Loucy (cell line): Measurements from ENCODE around the gene KRTAP4-7.
"Not testable (repeated sequence)": the region's sequence is repeated elsewhere in the genome, so short reads cannot be mapped to it uniquely, and the experiment has no call there.

Experiments used
- H2AFZ ChIP-seq: fragments of 200-600 bp; sonication (generic); 2 replicates; pipeline ENCODE4 v1.6.0; 2016; ENCODE audit warnings: antibody characterized with exemption, mild to moderate bottlenecking, low read length, moderate library complexity
- H3F3A ChIP-seq: fragments of 200-600 bp; 2 replicates; pipeline ENCODE4 v1.6.0; 2016; ENCODE audit warnings: antibody characterized with exemption, low read depth, mild to moderate bottlenecking
- H3K27me3 ChIP-seq: fragments of 200-600 bp; sonication (generic); 2 replicates; pipeline ENCODE4 v1.6.1; 2014; ENCODE audit warnings: low read length, mild to moderate bottlenecking; ENCODE audit not compliant: insufficient read depth, poor library complexity, severe bottlenecking
- H3K36me3 ChIP-seq: fragments of 200-600 bp; sonication (generic); 2 replicates; pipeline ENCODE4 v1.6.1; 2016; ENCODE audit warnings: low read length; ENCODE audit not compliant: insufficient read depth
- H3K4me1 ChIP-seq: fragments of 200-600 bp; sonication (generic); 2 replicates; pipeline ENCODE4 v1.5.1; 2014; ENCODE audit warnings: low read length, mild to moderate bottlenecking; ENCODE audit not compliant: insufficient read depth, poor library complexity, severe bottlenecking
- H3K4me2 ChIP-seq: fragments of 200-600 bp; sonication (generic); 2 replicates; pipeline ENCODE4 v1.6.0; 2014; ENCODE audit warnings: antibody characterized with exemption, low read length, low read depth, mild to moderate bottlenecking; ENCODE audit not compliant: poor library complexity, severe bottlenecking
- H3K4me3 ChIP-seq: fragments of 200-600 bp; sonication (generic); 2 replicates; pipeline ENCODE4 v1.5.1; 2014; ENCODE audit warnings: low read length, mild to moderate bottlenecking, mixed read lengths; ENCODE audit not compliant: poor library complexity, severe bottlenecking
- H3K79me2 ChIP-seq: fragments of 200-600 bp; sonication (generic); 2 replicates; pipeline ENCODE4 v1.6.1; 2014; ENCODE audit warnings: low read length; ENCODE audit not compliant: insufficient read depth
- H3K9ac ChIP-seq: fragments of 200-600 bp; sonication (generic); 2 replicates; pipeline ENCODE4 v1.6.0; 2014; ENCODE audit warnings: mild to moderate bottlenecking, low read depth, low read length, moderate library complexity; ENCODE audit not compliant: poor library complexity, severe bottlenecking
- H3K9me2 ChIP-seq: fragments of 200-600 bp; sonication (generic); replicated peaks from 2 replicates; pipeline ENCODE4 v1.6.1; 2016; ENCODE audit warnings: low read depth, low read length, mixed read lengths
- H3K9me3 ChIP-seq: fragments of 200-600 bp; sonication (generic); 2 replicates; pipeline ENCODE4 v1.6.1; 2014; ENCODE audit warnings: mild to moderate bottlenecking, antibody characterized with exemption, low read length, low read depth; ENCODE audit not compliant: insufficient read depth
- H4K20me1 ChIP-seq: fragments of 200-600 bp; sonication (generic); 2 replicates; pipeline ENCODE4 v1.6.0; 2014; ENCODE audit warnings: antibody characterized with exemption, low read length, mild to moderate bottlenecking; ENCODE audit not compliant: insufficient read depth, poor library complexity, severe bottlenecking
- EZH2phosphoT487 ChIP-seq: fragments of 200-600 bp; IDR thresholded peaks from 2 replicates; pipeline ENCODE4 v1.6.1; 2018; ENCODE audit warnings: antibody characterized with exemption, mild to moderate bottlenecking, moderate library complexity, borderline replicate concordance
- TF ChIP-seq, protein P1 (sequence below): fragments of 200-600 bp; sonication (generic); conservative IDR thresholded peaks from 2 replicates; pipeline ENCODE4 v1.5.1; 2014; ENCODE audit warnings: mild to moderate bottlenecking, antibody characterized with exemption, low read length

KRTAP4-7 gene

DNA sequence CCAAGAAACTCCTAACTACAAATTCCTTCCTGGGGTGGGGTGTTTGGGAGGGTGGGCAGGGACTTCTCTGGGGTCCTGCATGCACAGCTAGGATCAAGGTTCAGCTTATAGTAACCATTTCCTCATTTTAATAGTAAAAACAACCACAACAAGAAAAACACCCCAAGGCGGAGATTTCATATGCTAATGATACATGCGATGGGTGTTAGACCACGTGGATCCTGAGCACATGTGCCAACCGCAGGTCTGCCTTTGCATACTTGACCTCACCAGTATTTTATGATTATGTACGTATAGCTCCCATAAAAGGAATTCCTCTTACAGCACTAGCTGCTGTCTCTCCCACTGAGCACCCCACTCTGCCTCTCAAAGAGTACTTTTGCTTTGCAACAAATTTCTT, 32.3 kb downstream of the KRTAP4-7 start:
- no peak overlapping the region for H2AFZ ChIP-seq

DNA sequence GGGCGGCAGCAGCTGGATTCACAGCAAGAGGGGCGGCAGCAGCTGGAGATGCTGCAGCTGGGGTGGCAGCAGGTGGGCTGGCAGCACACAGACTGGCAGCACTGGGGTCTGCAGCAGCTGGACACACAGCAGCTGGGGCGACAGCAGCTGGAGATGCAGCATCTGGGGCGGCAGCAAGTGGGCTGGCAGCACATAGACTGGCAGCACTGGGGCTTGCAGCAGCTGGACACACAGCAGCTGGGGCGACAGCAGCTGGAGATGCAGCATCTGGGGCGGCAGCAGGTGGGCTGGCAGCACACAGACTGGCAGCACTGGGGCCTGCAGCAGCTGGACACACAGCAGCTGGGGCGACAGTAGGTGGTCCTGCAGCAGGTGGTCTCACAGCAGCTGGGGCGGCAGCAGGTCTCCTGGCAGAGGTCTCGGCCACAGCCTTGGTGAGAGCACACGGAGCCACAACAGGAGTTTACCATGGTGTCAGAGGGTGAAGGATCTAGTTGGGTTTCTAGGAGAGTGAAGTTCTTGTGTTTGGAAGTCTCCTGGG, 34.0 kb downstream of the KRTAP4-7 start, which contains the start of gene KRTAP4-11:
Gene KRTAP4-11 (minus strand): TSS at position 528 of the 541 bp plus-strand sequence. CDS start 58 bp downstream, at position 470.
- H3K9me2 ChIP-seq, H2AFZ ChIP-seq, H3K79me2 ChIP-seq, H3K27me3 ChIP-seq, H3K9me3 ChIP-seq, H3F3A ChIP-seq, H3K4me3 ChIP-seq, H3K9ac ChIP-seq, H4K20me1 ChIP-seq, H3K36me3 ChIP-seq, H3K4me2 ChIP-seq: not testable (repeated sequence)
- peaks cover 49% of the 10 kb centered on the region for H3K4me1 ChIP-seq

More for the DNA sequence above, 32.3 kb downstream of the KRTAP4-7 start:
- Histone ChIP-seq H3K36me3 (no peaks in the 10 kb centered on the region), H3K4me2 (peak overlapping the region; percentile 31), H3F3A (peaks cover 7% of the 10 kb centered on the region; the same call in 1 of the 2 replicates), H3K9me3 (peaks cover 11% of the 10 kb centered on the region; the same call in 1 of the 2 replicates), H3K4me1 (peaks cover 47% of the 10 kb centered on the region), H3K4me3 (no peak overlapping the region), H3K79me2 (no peaks in the 10 kb centered on the region), H3K9me2 (no peaks in the 10 kb centered on the region), H3K27me3 (no peaks in the 10 kb centered on the region), H3K9ac (no peak overlapping the region), H4K20me1 (no peaks in the 10 kb centered on the region)
- TF ChIP-seq, protein P1, sequence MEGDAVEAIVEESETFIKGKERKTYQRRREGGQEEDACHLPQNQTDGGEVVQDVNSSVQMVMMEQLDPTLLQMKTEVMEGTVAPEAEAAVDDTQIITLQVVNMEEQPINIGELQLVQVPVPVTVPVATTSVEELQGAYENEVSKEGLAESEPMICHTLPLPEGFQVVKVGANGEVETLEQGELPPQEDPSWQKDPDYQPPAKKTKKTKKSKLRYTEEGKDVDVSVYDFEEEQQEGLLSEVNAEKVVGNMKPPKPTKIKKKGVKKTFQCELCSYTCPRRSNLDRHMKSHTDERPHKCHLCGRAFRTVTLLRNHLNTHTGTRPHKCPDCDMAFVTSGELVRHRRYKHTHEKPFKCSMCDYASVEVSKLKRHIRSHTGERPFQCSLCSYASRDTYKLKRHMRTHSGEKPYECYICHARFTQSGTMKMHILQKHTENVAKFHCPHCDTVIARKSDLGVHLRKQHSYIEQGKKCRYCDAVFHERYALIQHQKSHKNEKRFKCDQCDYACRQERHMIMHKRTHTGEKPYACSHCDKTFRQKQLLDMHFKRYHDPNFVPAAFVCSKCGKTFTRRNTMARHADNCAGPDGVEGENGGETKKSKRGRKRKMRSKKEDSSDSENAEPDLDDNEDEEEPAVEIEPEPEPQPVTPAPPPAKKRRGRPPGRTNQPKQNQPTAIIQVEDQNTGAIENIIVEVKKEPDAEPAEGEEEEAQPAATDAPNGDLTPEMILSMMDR = no peak
- no peak for TF ChIP-seq EZH2phosphoT487

DNA sequence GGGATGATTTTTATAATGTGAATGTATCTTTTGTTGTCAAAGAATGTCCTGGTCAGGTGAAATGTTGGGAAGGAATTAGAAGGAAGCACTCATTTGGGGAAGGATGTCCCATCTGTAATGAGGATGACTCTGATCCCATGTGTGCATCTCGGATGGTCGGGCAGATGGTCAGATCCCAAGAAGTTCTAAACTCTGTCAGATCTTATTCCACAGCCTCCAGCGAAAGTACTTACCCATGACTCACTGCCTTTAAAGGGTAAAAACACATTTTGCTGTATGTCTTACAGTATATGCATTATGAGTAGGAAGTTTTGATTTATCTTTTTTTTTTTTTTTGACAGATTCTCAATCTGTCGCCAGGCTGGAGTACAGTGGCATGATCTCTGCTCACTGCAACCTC, 34.8 kb downstream of the KRTAP4-7 start:
- no peaks in the 10 kb centered on the region for H3K79me2 ChIP-seq
- no peak overlapping the region for H3K9ac ChIP-seq
- no peaks in the 10 kb centered on the region for H3K9me2 ChIP-seq
- H3K4me1 ChIP-seq = peaks cover 55% of the 10 kb centered on the region
- H3K4me3 ChIP-seq = no peak overlapping the region
- no peaks in the 10 kb centered on the region for H4K20me1 ChIP-seq
- no peaks in the 10 kb centered on the region for H3K27me3 ChIP-seq
- no peak for TF ChIP-seq EZH2phosphoT487
- TF ChIP-seq, protein P1 = no peak
- H3K9me3 ChIP-seq = no peaks in the 10 kb centered on the region
- H3K4me2 ChIP-seq = no peak overlapping the region
- H2AFZ ChIP-seq = no peak overlapping the region
- no peaks in the 10 kb centered on the region for H3K36me3 ChIP-seq
- H3F3A ChIP-seq = peaks cover 7% of the 10 kb centered on the region; the same call in 1 of the 2 replicates

DNA sequence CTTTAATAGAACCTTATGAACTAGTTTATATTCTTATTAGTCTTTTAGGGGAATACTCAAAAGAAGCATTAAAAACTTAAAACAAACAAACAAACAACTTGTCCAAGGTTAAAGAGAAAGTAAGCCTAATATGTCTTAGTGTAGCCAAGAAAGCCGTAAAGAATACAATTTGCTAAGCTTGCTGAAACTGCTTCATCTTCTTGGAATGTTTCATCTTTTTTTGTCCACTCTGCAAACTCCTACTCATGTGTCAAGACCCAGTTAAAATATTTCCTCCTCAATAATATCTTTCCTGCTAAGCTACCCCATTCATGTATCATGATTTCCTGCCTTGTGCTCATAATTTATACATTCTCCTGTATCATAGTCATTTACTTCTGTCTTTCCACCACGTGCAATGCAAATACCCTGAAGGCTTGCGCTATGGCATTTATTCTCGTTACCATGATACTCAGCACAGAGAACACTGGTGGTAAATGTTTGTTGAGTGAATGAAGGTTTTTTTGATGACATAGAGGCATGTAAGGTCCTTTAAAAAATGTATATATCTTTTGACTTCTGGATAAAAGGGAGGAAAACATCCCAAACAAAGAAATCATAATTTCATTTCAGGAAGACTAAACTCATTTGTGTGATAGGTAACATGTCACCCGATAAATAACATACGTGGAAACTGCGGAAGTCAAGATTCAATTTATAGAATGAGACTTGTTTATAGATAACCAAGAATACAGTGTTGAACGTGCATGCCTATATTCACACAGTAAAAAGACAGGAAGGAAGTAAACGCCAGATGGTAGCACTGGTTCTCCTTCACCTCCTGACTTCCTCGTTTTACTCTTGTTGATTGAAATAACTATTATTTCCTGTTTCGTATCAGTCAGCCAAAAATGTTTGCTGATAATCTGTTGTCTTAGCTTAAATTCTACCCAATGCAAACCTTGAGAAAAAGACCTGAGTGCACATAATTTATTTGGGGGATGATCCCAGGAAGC, 36.0 kb downstream of the KRTAP4-7 start:
- Histone ChIP-seq H3K9ac (peak overlapping the region; percentile 37), H2AFZ (peak overlapping the region; percentile 72; the same call in 1 of the 2 replicates), H3K4me3 (peak overlapping the region; percentile 57), H3K4me2 (peak overlapping the region; percentile 74), H3K4me1 (peaks cover 66% of the 10 kb centered on the region)
- H3K79me2 ChIP-seq, H3K27me3 ChIP-seq, H3K9me2 ChIP-seq, H4K20me1 ChIP-seq, H3K36me3 ChIP-seq, H3K9me3 ChIP-seq, H3F3A ChIP-seq: not testable (repeated sequence)
